Activated CD4-positive, alpha-beta T cell treated with anti-CD3 and anti-CD28 coated beads, Interleukin-2, amount 10 ng/mL, durations not matched to agents 24 days and 14 days (primary cell): ENCODE measurements around the gene CEP76. TPM values are rescaled to one million over a fixed set of nuclear protein-coding genes. Genes with fewer than 3 reads are reported as not detected.
A peak's percentile ranks its signal among the peaks of the same experiment; 100 is the strongest.
"Not testable (repeated sequence)": the region's sequence is repeated elsewhere in the genome, so short reads cannot be mapped to it uniquely, and the experiment has no call there.

Experiments
- DNase-seq: peaks from one replicate; pipeline ENCODE4 v3.0.0; 2022
- H3K27ac Mint-ChIP-seq: one replicate; pipeline ENCODE4 v1.8.0; 2022; ENCODE audit warnings: mild to moderate bottlenecking, mixed read lengths
- H3K27me3 Mint-ChIP-seq: one replicate; pipeline ENCODE4 v1.8.0; 2022; ENCODE audit warnings: mixed read lengths
- H3K36me3 Mint-ChIP-seq: one replicate; pipeline ENCODE4 v1.8.0; 2022; ENCODE audit warnings: low read depth, mild to moderate bottlenecking, mixed read lengths
- H3K4me1 Mint-ChIP-seq: one replicate; pipeline ENCODE4 v1.8.0; 2021; ENCODE audit warnings: mixed read lengths
- H3K4me3 Mint-ChIP-seq: one replicate; pipeline ENCODE4 v1.8.0; 2022; ENCODE audit warnings: mild to moderate bottlenecking, moderate library complexity, mixed read lengths
- H3K9me3 Mint-ChIP-seq: one replicate; pipeline ENCODE4 v1.8.0; 2021; ENCODE audit warnings: mixed read lengths
- intact Hi-C: fragments of 100-400 bp; cut with micrococcal nuclease; formaldehyde crosslinking; loops from one replicate; pipeline ENCODE4 v1.15.1; 2023
- total RNA-seq: library from RNA; stranded (reverse); gene quantifications from 2 replicates; pipeline ENCODE4 v1.2.3, GENCODE V29; 2022

The CEP76 gene
- total RNA-seq, 1 donor from 2014 or later = 14.4 TPM

GRCh38 chr18:12645751-12646203 lies 56.7 kb downstream of the CEP76 start:
- Mint-ChIP-seq H3K27me3 (peaks cover 19% of the 10 kb centered on the region), H3K9me3 (no peaks in the 10 kb centered on the region), H3K4me1 (no peaks in the 10 kb centered on the region), H3K27ac (no peak overlapping the region), H3K36me3 (no peaks in the 10 kb centered on the region), H3K4me3 (no peak overlapping the region)
- intact Hi-C loops = no loop called here
- no peak for DNase-seq

DNA sequence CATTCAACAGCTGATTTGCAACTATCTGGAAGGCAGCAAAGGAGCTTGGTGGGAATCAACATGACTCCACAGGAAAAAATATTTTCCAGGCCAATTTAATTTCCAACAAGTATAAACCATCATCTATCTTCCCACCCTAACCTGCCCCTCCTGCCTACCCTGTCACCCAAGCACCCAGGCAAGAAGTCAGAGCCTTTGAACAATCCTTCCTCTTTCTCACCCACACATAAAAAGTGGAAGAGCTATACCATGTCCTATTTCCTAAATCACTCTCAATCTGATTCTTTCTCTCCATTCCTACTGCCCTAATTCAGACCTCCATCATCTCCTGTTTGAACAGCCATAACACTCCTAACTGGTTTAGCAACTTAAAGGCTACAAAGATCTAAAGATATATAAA lies 57.3 kb downstream of the CEP76 start:
- no peak overlapping the region for H3K27ac Mint-ChIP-seq
- H3K9me3 Mint-ChIP-seq = no peaks in the 10 kb centered on the region
- intact Hi-C loops = no loop called here
- H3K27me3 Mint-ChIP-seq = peaks cover 24% of the 10 kb centered on the region
- no peaks in the 10 kb centered on the region for H3K36me3 Mint-ChIP-seq
- H3K4me1 Mint-ChIP-seq = no peaks in the 10 kb centered on the region
- peak; percentile 22 for DNase-seq
- no peak overlapping the region for H3K4me3 Mint-ChIP-seq

- DNase-seq, H3K27ac Mint-ChIP-seq, H3K4me1 Mint-ChIP-seq, intact Hi-C loops, H3K4me3 Mint-ChIP-seq, H3K36me3 Mint-ChIP-seq, H3K9me3 Mint-ChIP-seq: not testable (repeated sequence)
- peaks cover 24% of the 10 kb centered on the region for H3K27me3 Mint-ChIP-seq
Observed at GRCh38 chr18:12643756-12644155, 58.8 kb downstream of the CEP76 start.

- H3K9me3 Mint-ChIP-seq = no peaks in the 10 kb centered on the region
- H3K4me1 Mint-ChIP-seq = no peaks in the 10 kb centered on the region
- H3K36me3 Mint-ChIP-seq = no peaks in the 10 kb centered on the region
- intact Hi-C loops = no loop called here
- H3K27me3 Mint-ChIP-seq = peaks cover 25% of the 10 kb centered on the region
- no peak for DNase-seq
- no peak overlapping the region for H3K4me3 Mint-ChIP-seq
- H3K27ac Mint-ChIP-seq = no peak overlapping the region
Observed at GRCh38 chr18:12640881-12641200, 61.7 kb downstream of the CEP76 start.

- intact Hi-C loops = no loop called here
- no peak overlapping the region for H3K27ac Mint-ChIP-seq
- no peak overlapping the region for H3K4me3 Mint-ChIP-seq
- no peak for DNase-seq
- no peaks in the 10 kb centered on the region for H3K36me3 Mint-ChIP-seq
- H3K4me1 Mint-ChIP-seq = no peaks in the 10 kb centered on the region
- H3K9me3 Mint-ChIP-seq = no peaks in the 10 kb centered on the region
- peaks cover 19% of the 10 kb centered on the region for H3K27me3 Mint-ChIP-seq
Observed at GRCh38 chr18:12639990-12640880, 62.3 kb downstream of the CEP76 start.

DNA sequence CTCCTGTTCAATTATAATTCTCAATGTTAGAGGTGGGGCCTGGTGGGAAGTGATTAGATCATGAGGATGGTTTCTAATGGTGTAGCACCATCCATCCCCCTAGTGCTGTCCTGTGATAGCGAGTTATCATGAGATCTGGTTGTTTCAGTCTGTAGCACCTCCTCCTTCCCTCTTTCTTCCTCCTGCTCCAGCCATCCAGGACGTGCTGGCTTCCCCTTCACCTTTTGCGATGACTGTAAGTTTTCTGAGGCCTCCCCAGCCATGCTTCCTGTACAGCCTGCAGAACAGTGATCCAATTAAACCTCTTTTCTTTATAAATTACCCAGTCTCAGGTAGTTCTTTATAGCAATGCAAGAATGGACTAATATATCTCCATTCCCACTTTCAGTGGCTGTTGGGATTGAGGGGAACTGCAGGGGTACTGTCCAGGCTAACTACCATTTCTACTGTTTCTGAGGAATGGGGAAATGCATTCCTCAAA lies 63.8 kb downstream of the CEP76 start:
- Mint-ChIP-seq H3K36me3 (no peaks in the 10 kb centered on the region), H3K4me1 (no peaks in the 10 kb centered on the region), H3K27ac (no peak overlapping the region), H3K27me3 (peaks cover 18% of the 10 kb centered on the region), H3K4me3 (no peak overlapping the region), H3K9me3 (no peaks in the 10 kb centered on the region)
- DNase-seq = no peak
- intact Hi-C loops = no loop called here

GRCh38 chr18:12637901-12638643 lies 64.5 kb downstream of the CEP76 start:
- peaks cover 15% of the 10 kb centered on the region for H3K27me3 Mint-ChIP-seq
- H3K4me3 Mint-ChIP-seq = no peak overlapping the region
- intact Hi-C loops = no loop called here
- H3K27ac Mint-ChIP-seq = no peak overlapping the region
- H3K4me1 Mint-ChIP-seq = no peaks in the 10 kb centered on the region
- no peaks in the 10 kb centered on the region for H3K9me3 Mint-ChIP-seq
- no peak for DNase-seq
- H3K36me3 Mint-ChIP-seq = no peaks in the 10 kb centered on the region

- DNase-seq = no peak
- Mint-ChIP-seq H3K9me3 (no peaks in the 10 kb centered on the region), H3K4me1 (no peaks in the 10 kb centered on the region), H3K4me3 (no peak overlapping the region), H3K36me3 (no peaks in the 10 kb centered on the region), H3K27ac (no peak overlapping the region), H3K27me3 (peaks cover 12% of the 10 kb centered on the region)
- intact Hi-C loops = no loop called here
Observed at GRCh38 chr18:12637393-12637792, 65.1 kb downstream of the CEP76 start.

DNA sequence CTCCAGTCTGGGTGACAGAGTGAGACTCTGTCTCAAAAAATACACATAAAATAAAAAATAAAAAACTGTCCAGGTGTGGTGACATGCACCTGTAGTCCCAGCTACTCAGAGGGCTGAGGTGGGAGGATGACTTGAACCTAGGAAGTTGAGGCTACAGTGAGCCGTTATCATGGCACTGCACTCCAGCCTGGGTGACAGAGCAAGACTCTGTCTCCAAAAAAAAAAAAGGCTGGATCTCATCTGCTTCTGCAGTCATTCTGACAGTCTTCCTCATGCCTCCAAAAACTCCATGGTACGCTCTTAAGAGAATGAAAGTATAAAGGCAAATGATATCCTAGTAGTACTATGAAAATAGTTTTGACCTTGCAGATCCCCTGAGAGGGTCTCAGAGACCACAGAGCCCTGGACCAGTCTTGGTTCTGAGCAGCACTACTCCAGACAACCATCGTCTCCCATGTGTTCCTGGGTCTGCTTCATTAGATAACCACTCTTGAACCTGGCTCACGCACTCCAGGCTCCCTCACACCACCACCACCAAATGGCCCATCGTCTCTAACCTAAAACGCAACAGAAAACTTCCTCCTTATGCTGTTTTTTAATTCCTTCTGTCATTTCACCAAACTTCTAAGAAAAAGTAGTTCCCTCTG lies 70.6 kb downstream of the CEP76 start:
- peaks cover 2% of the 10 kb centered on the region for H3K4me1 Mint-ChIP-seq
- H3K27ac Mint-ChIP-seq = no peak overlapping the region
- H3K36me3 Mint-ChIP-seq = peaks cover 2% of the 10 kb centered on the region
- H3K9me3 Mint-ChIP-seq = peaks cover 3% of the 10 kb centered on the region
- DNase-seq = no peak
- H3K4me3 Mint-ChIP-seq = no peak overlapping the region
- intact Hi-C loops = no loop called here
- H3K27me3 Mint-ChIP-seq = peaks cover 8% of the 10 kb centered on the region

- Mint-ChIP-seq H3K27me3 (peaks cover 8% of the 10 kb centered on the region), H3K9me3 (peaks cover 3% of the 10 kb centered on the region), H3K36me3 (peaks cover 2% of the 10 kb centered on the region), H3K4me1 (peaks cover 2% of the 10 kb centered on the region), H3K27ac (no peak overlapping the region), H3K4me3 (no peak overlapping the region)
- intact Hi-C loops = no loop called here
- DNase-seq = no peak
Observed at GRCh38 chr18:12630136-12630535, 72.4 kb downstream of the CEP76 start.

DNA sequence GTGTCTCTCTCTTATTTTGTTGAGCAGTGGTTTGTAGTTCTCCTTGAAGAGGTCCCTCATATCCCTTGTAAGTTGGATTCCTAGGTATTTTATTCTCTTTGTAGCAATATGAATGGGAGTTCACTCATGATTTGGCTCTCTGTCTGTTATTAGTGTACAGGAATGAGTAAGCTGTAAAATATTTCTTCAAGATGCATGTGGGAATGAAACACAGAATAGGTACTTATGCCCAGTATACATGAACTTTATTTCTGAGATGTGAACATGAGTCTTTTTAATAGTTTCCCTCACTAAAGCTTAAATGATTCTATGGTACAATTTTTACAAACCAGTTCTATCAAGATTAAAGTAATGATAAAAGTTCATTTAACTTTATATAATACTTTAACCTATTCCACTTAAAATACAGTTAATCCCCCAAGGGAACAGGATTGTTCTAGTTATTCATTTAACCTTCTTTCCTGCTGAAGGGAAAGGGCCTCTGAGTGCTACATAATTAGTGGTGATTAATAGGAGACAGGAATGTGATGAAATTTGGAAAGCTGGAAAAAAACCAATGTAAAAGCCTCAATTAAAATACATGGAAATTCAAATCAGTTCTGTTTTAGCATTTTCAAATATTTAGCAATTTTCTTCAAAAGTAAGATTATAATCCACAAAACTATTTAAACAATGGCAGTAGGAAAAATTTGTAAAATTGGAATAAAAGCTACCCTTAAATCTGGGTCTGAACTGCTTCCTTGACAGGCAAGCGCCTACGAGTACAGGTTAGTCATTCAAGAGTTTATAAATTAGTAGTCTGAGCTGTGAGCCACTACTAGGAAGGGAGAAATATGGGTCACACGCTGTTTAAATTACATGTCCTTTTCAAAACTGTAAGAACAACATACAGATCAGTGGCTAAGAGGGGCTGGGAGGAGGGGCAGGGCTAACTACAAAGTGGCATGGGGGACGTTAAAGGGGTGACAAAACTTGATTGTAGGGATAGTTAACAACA lies 73.5 kb downstream of the CEP76 start:
- H3K27me3 Mint-ChIP-seq = peaks cover 8% of the 10 kb centered on the region
- H3K36me3 Mint-ChIP-seq = peaks cover 2% of the 10 kb centered on the region
- H3K27ac Mint-ChIP-seq = no peak overlapping the region
- H3K9me3 Mint-ChIP-seq = peaks cover 3% of the 10 kb centered on the region
- DNase-seq = no peak
- H3K4me3 Mint-ChIP-seq = no peak overlapping the region
- intact Hi-C loops = no loop called here
- H3K4me1 Mint-ChIP-seq = peaks cover 2% of the 10 kb centered on the region

DNA sequence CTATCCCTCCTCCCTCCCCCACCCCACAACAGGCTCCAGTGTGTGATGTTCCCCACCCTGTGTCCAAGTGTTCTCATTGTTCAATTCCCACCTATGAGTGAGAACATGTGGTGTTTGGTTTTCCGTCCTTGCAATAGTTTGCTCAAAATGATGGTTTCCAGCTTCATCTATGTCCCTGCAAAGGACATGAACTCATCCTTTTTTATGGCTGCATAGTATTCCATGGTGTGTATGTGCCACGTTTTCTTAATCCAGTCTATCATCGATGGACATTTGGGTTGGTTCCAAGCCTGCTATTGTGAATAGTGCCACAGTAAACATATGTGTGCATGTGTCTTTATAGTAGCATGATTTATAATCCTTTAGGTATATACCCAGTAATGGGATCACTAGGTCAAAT lies 75.3 kb downstream of the CEP76 start:
- H3K4me3 Mint-ChIP-seq, intact Hi-C loops, DNase-seq, H3K27ac Mint-ChIP-seq, H3K9me3 Mint-ChIP-seq, H3K36me3 Mint-ChIP-seq, H3K27me3 Mint-ChIP-seq, H3K4me1 Mint-ChIP-seq: not testable (repeated sequence)

DNA sequence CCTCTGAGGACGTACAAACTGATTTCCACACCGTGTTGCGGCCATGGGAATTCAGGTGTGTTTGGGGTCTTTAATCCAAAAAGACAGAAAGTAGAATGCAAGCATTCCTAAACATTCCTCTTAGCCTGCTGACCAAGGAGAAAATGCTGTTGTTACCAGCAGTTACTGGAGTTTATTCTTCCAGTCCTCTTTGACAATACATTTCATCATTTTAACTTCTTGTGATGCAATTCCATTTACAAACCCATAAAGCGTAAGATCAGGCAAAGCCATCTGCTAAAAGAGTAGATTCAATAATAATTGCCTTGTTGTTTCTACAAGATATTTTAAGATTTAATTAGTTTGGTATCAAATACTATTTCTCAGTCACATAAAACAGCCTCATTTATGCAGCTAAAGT lies 77.3 kb downstream of the CEP76 start:
- H3K27ac Mint-ChIP-seq = no peak overlapping the region
- H3K27me3 Mint-ChIP-seq = peaks cover 16% of the 10 kb centered on the region
- DNase-seq = no peak
- no peak overlapping the region for H3K4me3 Mint-ChIP-seq
- peaks cover 2% of the 10 kb centered on the region for H3K36me3 Mint-ChIP-seq
- peaks cover 2% of the 10 kb centered on the region for H3K4me1 Mint-ChIP-seq
- intact Hi-C loops = no loop called here
- H3K9me3 Mint-ChIP-seq = peaks cover 3% of the 10 kb centered on the region
